Neural progenitor cell (in vitro differentiated cells): ENCODE data around the gene ITIH5.

Experiments used
- EZH2 ChIP-seq: fragments of 200-600 bp; sonication (generic); IDR thresholded peaks from 2 replicates; pipeline ENCODE4 v1.6.1; 2017; ENCODE audit warnings: antibody characterized with exemption, mild to moderate bottlenecking, moderate library complexity
- TF ChIP-seq, protein P1 (sequence below): fragments of 200-600 bp; sonication (generic); IDR thresholded peaks from 2 replicates; pipeline ENCODE4 v1.5.1; 2017; ENCODE audit warnings: antibody characterized with exemption, mild to moderate bottlenecking

GRCh38 chr10:7710446-7710845, 43.7 kb upstream of the ITIH5 start:
- TF ChIP-seq, protein P1, sequence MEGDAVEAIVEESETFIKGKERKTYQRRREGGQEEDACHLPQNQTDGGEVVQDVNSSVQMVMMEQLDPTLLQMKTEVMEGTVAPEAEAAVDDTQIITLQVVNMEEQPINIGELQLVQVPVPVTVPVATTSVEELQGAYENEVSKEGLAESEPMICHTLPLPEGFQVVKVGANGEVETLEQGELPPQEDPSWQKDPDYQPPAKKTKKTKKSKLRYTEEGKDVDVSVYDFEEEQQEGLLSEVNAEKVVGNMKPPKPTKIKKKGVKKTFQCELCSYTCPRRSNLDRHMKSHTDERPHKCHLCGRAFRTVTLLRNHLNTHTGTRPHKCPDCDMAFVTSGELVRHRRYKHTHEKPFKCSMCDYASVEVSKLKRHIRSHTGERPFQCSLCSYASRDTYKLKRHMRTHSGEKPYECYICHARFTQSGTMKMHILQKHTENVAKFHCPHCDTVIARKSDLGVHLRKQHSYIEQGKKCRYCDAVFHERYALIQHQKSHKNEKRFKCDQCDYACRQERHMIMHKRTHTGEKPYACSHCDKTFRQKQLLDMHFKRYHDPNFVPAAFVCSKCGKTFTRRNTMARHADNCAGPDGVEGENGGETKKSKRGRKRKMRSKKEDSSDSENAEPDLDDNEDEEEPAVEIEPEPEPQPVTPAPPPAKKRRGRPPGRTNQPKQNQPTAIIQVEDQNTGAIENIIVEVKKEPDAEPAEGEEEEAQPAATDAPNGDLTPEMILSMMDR: no peak
- no peak for TF ChIP-seq EZH2
